GM12865 (cell line): Measurements from ENCODE around the gene VIPR2.

ENCODE experiments used
- DNase-seq: peaks from one replicate; pipeline ENCODE4 v3.0.0; 2010; ENCODE audit warnings: low read depth
- H3K4me3 ChIP-seq: 2 replicates; pipeline ENCODE4 v1.5.1; 2011; ENCODE audit warnings: mild to moderate bottlenecking, low read depth, low read length, control low read depth
- CTCF ChIP-seq: IDR thresholded peaks from 2 replicates; pipeline ENCODE4 v1.5.1; 2011; ENCODE audit warnings: low read length, control low read depth, low read depth, inconsistent platforms; ENCODE audit not compliant: insufficient read depth; ENCODE audit errors: missing control alignments

VIPR2 gene

GRCh38 chr7:159027789-159028507 is 116.7 kb downstream of the VIPR2 start:
- DNase-seq = no peak
- no peak for TF ChIP-seq CTCF
- H3K4me3 ChIP-seq = no peak overlapping the region

GRCh38 chr7:159027056-159027788 is 117.4 kb downstream of the VIPR2 start:
- no peak overlapping the region for H3K4me3 ChIP-seq
- no peak for TF ChIP-seq CTCF
- no peak for DNase-seq

- H3K4me3 ChIP-seq = no peak overlapping the region
Measured at GRCh38 chr7:159026271-159027055, 118.2 kb downstream of the VIPR2 start.

GRCh38 chr7:159025161-159025779 is 119.4 kb downstream of the VIPR2 start:
- TF ChIP-seq CTCF = no peak
- DNase-seq = no peak
- H3K4me3 ChIP-seq = no peak overlapping the region

More at GRCh38 chr7:159026271-159027055, 118.2 kb downstream of the VIPR2 start:
- DNase-seq = no peak
- no peak for TF ChIP-seq CTCF

- no peak overlapping the region for H3K4me3 ChIP-seq
- DNase-seq = no peak
- no peak for TF ChIP-seq CTCF
Measured at GRCh38 chr7:159024280-159024951, 120.3 kb downstream of the VIPR2 start.

GRCh38 chr7:159023746-159024145 is 120.9 kb downstream of the VIPR2 start:
- no peak for TF ChIP-seq CTCF
- no peak for DNase-seq
- no peak overlapping the region for H3K4me3 ChIP-seq
